CD4-positive, alpha-beta T cell (primary cell): ENCODE data around the gene PDE3A. TPM values are rescaled to one million over a fixed set of nuclear protein-coding genes. Genes with fewer than 3 reads are reported as not detected.

Experiments
- ATAC-seq: fragments of 200-7000 bp; cut with Tn5 transposase; one replicate; pipeline ENCODE4 v1.10.0; 2022; ENCODE audit warnings: mild to moderate bottlenecking; ENCODE audit not compliant: poor library complexity
- CTCF ChIA-PET: fragments of 350-600 bp; sonication (Branson Sonifier 250); formaldehyde crosslinking; loops from one replicate; lab custom pipeline; 2021; ENCODE audit warnings: antibody characterized with exemption, inconsistent platforms; lab: Charles Lee
- POLR2A ChIA-PET: fragments of 350-600 bp; sonication (Branson Sonifier 250); formaldehyde crosslinking; loops from one replicate; lab custom pipeline; 2021; ENCODE audit warnings: antibody characterized with exemption, inconsistent platforms; lab: Charles Lee
- DNase-seq, 14 experiments: peaks; one replicate each; pipeline ENCODE4 v3.0.0-alpha.2; 2013 to 2020; ENCODE audit warnings: mixed read lengths in 2 of 14
- H3K27ac ChIP-seq, 2 donors: one replicate each; pipeline versions ENCODE4 v1.5.1 to v1.7.0; 2013; ENCODE audit warnings: low read length in 2 of 2, low read depth in 1 of 2, mild to moderate bottlenecking in 1 of 2
- H3K27me3 ChIP-seq, 2 experiments: 1 replicate in 1 of 2; 2 replicates in 1 of 2; pipeline versions ENCODE4 v1.6.1 to v1.7.0; 2013; ENCODE audit warnings: low read length in 2 of 2, control low read depth in 1 of 2, mild to moderate bottlenecking in 1 of 2, moderate library complexity in 1 of 2; ENCODE audit not compliant: insufficient read depth in 2 of 2, control insufficient read depth in 1 of 2
- H3K36me3 ChIP-seq: one replicate; pipeline ENCODE4 v1.6.1; 2013; ENCODE audit warnings: low read length, control low read depth; ENCODE audit not compliant: insufficient read depth
- H3K4me1 ChIP-seq: one replicate; pipeline ENCODE4 v1.6.1; 2013; ENCODE audit warnings: low read length, control low read depth; ENCODE audit not compliant: insufficient read depth
- H3K4me3 ChIP-seq: one replicate; pipeline ENCODE4 v1.5.1; 2013; ENCODE audit warnings: mild to moderate bottlenecking, low read length, moderate library complexity
- H3K9me3 ChIP-seq, 2 experiments: 1 replicate in 1 of 2; 2 replicates in 1 of 2; pipeline versions ENCODE4 v1.6.1 to v1.7.0; 2013; ENCODE audit warnings: low read length in 2 of 2, mild to moderate bottlenecking in 2 of 2, control low read depth in 1 of 2, moderate library complexity in 1 of 2; ENCODE audit not compliant: control insufficient read depth in 1 of 2, insufficient read depth in 1 of 2
- H3K27ac Mint-ChIP-seq: one replicate; pipeline ENCODE4 v1.8.0; 2020; ENCODE audit warnings: mixed read lengths
- H3K27me3 Mint-ChIP-seq: one replicate; pipeline ENCODE4 v1.8.0; 2021; ENCODE audit warnings: mixed read lengths
- H3K36me3 Mint-ChIP-seq: one replicate; pipeline ENCODE4 v1.8.0; 2021; ENCODE audit warnings: low read depth, mixed read lengths
- H3K4me1 Mint-ChIP-seq: one replicate; pipeline ENCODE4 v1.8.0; 2021; ENCODE audit warnings: low read depth, mixed read lengths
- H3K4me3 Mint-ChIP-seq: one replicate; pipeline ENCODE4 v1.8.0; 2020; ENCODE audit warnings: mild to moderate bottlenecking, mixed read lengths
- H3K9me3 Mint-ChIP-seq: one replicate; pipeline ENCODE4 v1.8.0; 2020; ENCODE audit warnings: mixed read lengths
- CTCF ChIP-seq: fragments of 200-600 bp; IDR thresholded peaks from one replicate; pipeline ENCODE4 v1.8.0; 2022; ENCODE audit warnings: antibody characterized with exemption, mild to moderate bottlenecking
- intact Hi-C, 2 experiments: fragments of 100-400 bp; cut with DNase I in 1 of 2; cut with micrococcal nuclease in 1 of 2; formaldehyde crosslinking; loops; one replicate each; pipeline versions ENCODE4 v1.15.1 to v1.9.0; 2023 to 2025; cut with DNase I, micrococcal nuclease
- total RNA-seq, 174 experiments: library from RNA in 2 of 174; stranded (reverse) in 2 of 174; gene quantifications; one replicate each; pipeline ENCODE4 v1.2.3 and lab custom pipeline; 2021 to 2026

PDE3A gene
- total RNA-seq, 2 experiments from 2014 or later: not detected

- CTCF ChIA-PET: no interaction called here
- ATAC-seq: no peak
These were observed 219.7 kb downstream of the PDE3A start for GRCh38 chr12:20588042-20588441.

GRCh38 chr12:20590570-20590969 lies 222.2 kb downstream of the PDE3A start:
- no peak for TF ChIP-seq CTCF
- H3K36me3 ChIP-seq: no peaks in the 10 kb centered on the region
- Mint-ChIP-seq H3K9me3 (no peaks in the 10 kb centered on the region), H3K27me3 (no peaks in the 10 kb centered on the region), H3K36me3 (no peaks in the 10 kb centered on the region), H3K4me1 (no peaks in the 10 kb centered on the region), H3K27ac (no peak overlapping the region), H3K4me3 (no peak overlapping the region)
- H3K27me3 ChIP-seq: no peaks in the 10 kb centered on the region
- H3K27ac ChIP-seq: no peak overlapping the region
- POLR2A ChIA-PET: no interaction called here
- no peak overlapping the region for H3K4me3 ChIP-seq
- DNase-seq: no peak
- no peaks in the 10 kb centered on the region for H3K4me1 ChIP-seq
- H3K9me3 ChIP-seq: no peaks in the 10 kb centered on the region
- intact Hi-C loops: no loop called here
- CTCF ChIA-PET: no interaction called here
- ATAC-seq: no peak

More at GRCh38 chr12:20588042-20588441, 219.7 kb downstream of the PDE3A start:
- POLR2A ChIA-PET: no interaction called here
- H3K9me3 ChIP-seq: no peaks in the 10 kb centered on the region
- Mint-ChIP-seq H3K27me3 (no peaks in the 10 kb centered on the region), H3K4me3 (no peak overlapping the region), H3K4me1 (no peaks in the 10 kb centered on the region), H3K27ac (no peak overlapping the region), H3K9me3 (no peaks in the 10 kb centered on the region), H3K36me3 (no peaks in the 10 kb centered on the region)
- H3K4me3 ChIP-seq: no peak overlapping the region
- intact Hi-C loops: no loop called here
- no peaks in the 10 kb centered on the region for H3K36me3 ChIP-seq
- H3K27ac ChIP-seq: no peak overlapping the region
- no peaks in the 10 kb centered on the region for H3K4me1 ChIP-seq
- DNase-seq: no peak
- no peak for TF ChIP-seq CTCF
- H3K27me3 ChIP-seq: no peaks in the 10 kb centered on the region

- Histone ChIP-seq H3K27me3 (no peaks in the 10 kb centered on the region), H3K27ac (no peak overlapping the region), H3K4me1 (no peaks in the 10 kb centered on the region), H3K9me3 (no peaks in the 10 kb centered on the region), H3K4me3 (no peak overlapping the region), H3K36me3 (no peaks in the 10 kb centered on the region)
- no peak overlapping the region for H3K4me3 Mint-ChIP-seq
- no peak overlapping the region for H3K27ac Mint-ChIP-seq
- no peaks in the 10 kb centered on the region for H3K36me3 Mint-ChIP-seq
- ATAC-seq (no peak), DNase-seq (no peak)
- no peak for TF ChIP-seq CTCF
- CTCF ChIA-PET: no interaction called here
- H3K4me1 Mint-ChIP-seq: no peaks in the 10 kb centered on the region
- intact Hi-C loops: no loop called here
- H3K9me3 Mint-ChIP-seq: no peaks in the 10 kb centered on the region
- no peaks in the 10 kb centered on the region for H3K27me3 Mint-ChIP-seq
- POLR2A ChIA-PET: no interaction called here
These were observed 224.2 kb downstream of the PDE3A start for GRCh38 chr12:20592556-20592955.
